Thyroid gland (tissue), 4 donors: ENCODE measurements around the gene MYO1D. TPM values are rescaled to one million over a fixed set of nuclear protein-coding genes. Genes with fewer than 3 reads are reported as not detected.

Source experiments
- DNase-seq, 2 donors: peaks; one replicate each; pipeline ENCODE4 v3.0.0-alpha.2; 2019
- H3K27ac ChIP-seq, 3 donors: fragments of 200-600 bp; sonication (generic); 1 replicate in 2 of 3; 2 replicates in 1 of 3; pipeline ENCODE4 v1.5.1; 2016 to 2019; ENCODE audit warnings: mild to moderate bottlenecking in 1 of 3, moderate library complexity in 1 of 3
- H3K27me3 ChIP-seq: fragments of 200-600 bp; sonication (generic); one replicate; pipeline ENCODE4 v1.5.1; 2019
- H3K36me3 ChIP-seq, 2 donors: fragments of 200-600 bp; sonication (generic); one replicate each; pipeline ENCODE4 v1.5.1; 2016 to 2019
- H3K4me1 ChIP-seq, 2 donors: fragments of 200-600 bp; sonication (generic); one replicate each; pipeline ENCODE4 v1.5.1; 2017 to 2019
- H3K4me3 ChIP-seq, 3 donors: fragments of 200-600 bp; sonication (generic); replicated peaks in 1 of 3; 1 replicate in 2 of 3; 2 replicates in 1 of 3; pipeline ENCODE4 v1.5.1; 2016; ENCODE audit warnings: mild to moderate bottlenecking in 1 of 3
- H3K9me3 ChIP-seq: fragments of 200-600 bp; sonication (generic); one replicate; pipeline ENCODE4 v1.5.1; 2017
- CTCF ChIP-seq, 6 experiments: fragments of 200-600 bp in 3 of 6; fragments of 450-650 bp in 3 of 6; sonication (generic) in 3 of 6; IDR thresholded peaks; one replicate each; pipeline ENCODE4 v1.5.1; 2016 to 2019; ENCODE audit warnings: antibody characterized with exemption in 6 of 6, mild to moderate bottlenecking in 2 of 6, inconsistent platforms in 1 of 6, moderate library complexity in 1 of 6
- POLR2A ChIP-seq, 2 donors: fragments of 450-650 bp; IDR thresholded peaks; one replicate each; pipeline ENCODE4 v1.6.1; 2017; ENCODE audit warnings: antibody characterized with exemption in 2 of 2, mild to moderate bottlenecking in 2 of 2, moderate library complexity in 1 of 2
- WGBS, 2 donors: methylation state at CpG; one replicate each; pipeline ENCODE4 v1.1.5; 2017; 5-methylcytosine and 5-hydroxymethylcytosine counted together
- intact Hi-C: fragments of 100-400 bp; cut with DNase I; formaldehyde crosslinking; loops from one replicate; pipeline ENCODE4 v1.15.1; 2023
- total RNA-seq, 4 donors: library from RNA; depleted of rRNA; stranded (reverse); fragments of >200 nt; gene quantifications; one replicate each; pipeline ENCODE4 v1.2.3, GENCODE V29; 2016

MYO1D gene
- total RNA-seq, 4 donors from 2014 or later: 91.9 to 143 (median 97.8) TPM

- WGBS, 2 donors: 76 to 96% methylated on average over 4 of the region's 4 CpGs
- Histone ChIP-seq H3K4me3 (no peak overlapping the region), H3K27ac (no peak overlapping the region), H3K27me3 (no peaks in the 10 kb centered on the region), H3K9me3 (no peaks in the 10 kb centered on the region), H3K4me1 (no peaks in the 10 kb centered on the region), H3K36me3 (no peaks in the 10 kb centered on the region)
- intact Hi-C loops: no loop called here
- no peak for DNase-seq
- TF ChIP-seq CTCF (IDR thresholded peaks at IDR 0.05) (no peak), POLR2A (IDR thresholded peaks at IDR 0.05) (no peak)
These were observed 248.5 kb downstream of the MYO1D start for GRCh38 chr17:32628271-32629044.

GRCh38 chr17:32627239-32627996, 249.5 kb downstream of the MYO1D start:
- Histone ChIP-seq H3K27ac (no peak overlapping the region), H3K27me3 (no peaks in the 10 kb centered on the region), H3K9me3 (no peaks in the 10 kb centered on the region), H3K4me3 (no peak overlapping the region), H3K36me3 (no peaks in the 10 kb centered on the region), H3K4me1 (no peaks in the 10 kb centered on the region)
- no peak for TF ChIP-seq CTCF (IDR thresholded peaks at IDR 0.05)
- no peak for TF ChIP-seq POLR2A (IDR thresholded peaks at IDR 0.05)
- WGBS, 2 donors: 82% methylated on average over 15 of the region's 15 CpGs
- no peak for DNase-seq
- intact Hi-C loops: no loop called here

- WGBS, 2 donors: 49 to 50% methylated on average over 6 of the region's 6 CpGs
- Histone ChIP-seq H3K27ac (no peak overlapping the region), H3K9me3 (no peaks in the 10 kb centered on the region), H3K27me3 (no peaks in the 10 kb centered on the region), H3K4me3 (no peak overlapping the region), H3K4me1 (no peaks in the 10 kb centered on the region), H3K36me3 (no peaks in the 10 kb centered on the region)
- no peak for DNase-seq
- intact Hi-C loops: no loop called here
- no peak for TF ChIP-seq POLR2A (IDR thresholded peaks at IDR 0.05)
- no peak for TF ChIP-seq CTCF (IDR thresholded peaks at IDR 0.05)
These were observed 250.5 kb downstream of the MYO1D start for GRCh38 chr17:32626379-32626791.

- Histone ChIP-seq H3K4me1 (no peaks in the 10 kb centered on the region), H3K36me3 (no peaks in the 10 kb centered on the region), H3K27ac (no peak overlapping the region), H3K9me3 (no peaks in the 10 kb centered on the region), H3K4me3 (no peak overlapping the region), H3K27me3 (no peaks in the 10 kb centered on the region)
- DNase-seq: no peak
- 72 to 90% methylated on average over 7 of the region's 7 CpGs for WGBS, 2 donors
- TF ChIP-seq POLR2A (IDR thresholded peaks at IDR 0.05): no peak
- TF ChIP-seq CTCF (IDR thresholded peaks at IDR 0.05): no peak
- intact Hi-C loops: no loop called here
These were observed 251.0 kb downstream of the MYO1D start for GRCh38 chr17:32625971-32626370.

- Histone ChIP-seq H3K27me3 (no peaks in the 10 kb centered on the region), H3K9me3 (no peaks in the 10 kb centered on the region), H3K27ac (no peak overlapping the region), H3K4me1 (no peaks in the 10 kb centered on the region), H3K4me3 (no peak overlapping the region), H3K36me3 (no peaks in the 10 kb centered on the region)
- no peak for DNase-seq
- TF ChIP-seq POLR2A (IDR thresholded peaks at IDR 0.05) (no peak), CTCF (IDR thresholded peaks at IDR 0.05) (no peak)
- intact Hi-C loops: no loop called here
- WGBS, 2 donors: 68 to 70% methylated on average over 2 of the region's 2 CpGs
These were observed 253.7 kb downstream of the MYO1D start for GRCh38 chr17:32623196-32623595.
